GM19035 (cell line): Measurements from ENCODE around the gene CHD6.

Source experiments
- ATAC-seq: cut with Tn5 transposase; IDR thresholded peaks from one replicate; pipeline ENCODE4 v1.9.1; 2021; ENCODE audit not compliant: unreplicated experiment

Gene CHD6

GRCh38 chr20:41406896-41407444 lies 211.2 kb downstream of the CHD6 start:
- ATAC-seq, result no peak

- ATAC-seq, result no peak
These were observed 211.8 kb downstream of the CHD6 start for GRCh38 chr20:41406353-41406752.

- no peak for ATAC-seq
These were observed 212.7 kb downstream of the CHD6 start for GRCh38 chr20:41405436-41405835.

- no peak for ATAC-seq
These were observed 214.6 kb downstream of the CHD6 start for GRCh38 chr20:41403604-41404003.

- no peak for ATAC-seq
These were observed 219.8 kb downstream of the CHD6 start for GRCh38 chr20:41398408-41398807.

- ATAC-seq, result no peak
These were observed 222.2 kb downstream of the CHD6 start for GRCh38 chr20:41395667-41396664.

- no peak for ATAC-seq
These were observed 223.1 kb downstream of the CHD6 start for GRCh38 chr20:41394931-41395666.

GRCh38 chr20:41394081-41394480 lies 224.1 kb downstream of the CHD6 start:
- no peak for ATAC-seq

- ATAC-seq, result no peak
These were observed 224.5 kb downstream of the CHD6 start for GRCh38 chr20:41393705-41394066.

GRCh38 chr20:41392871-41393704 lies 225.1 kb downstream of the CHD6 start:
- no peak for ATAC-seq

GRCh38 chr20:41392295-41392694 lies 225.9 kb downstream of the CHD6 start:
- ATAC-seq, result no peak

GRCh38 chr20:41391587-41392001 lies 226.6 kb downstream of the CHD6 start:
- no peak for ATAC-seq

GRCh38 chr20:41390889-41391288 lies 227.3 kb downstream of the CHD6 start:
- ATAC-seq, result no peak

- ATAC-seq, result no peak
These were observed 230.7 kb downstream of the CHD6 start for GRCh38 chr20:41387444-41387851.

- no peak for ATAC-seq
These were observed 231.4 kb downstream of the CHD6 start for GRCh38 chr20:41386502-41387427.

GRCh38 chr20:41382791-41383305 lies 235.3 kb downstream of the CHD6 start:
- ATAC-seq, result no peak

GRCh38 chr20:41380551-41381193 lies 237.5 kb downstream of the CHD6 start:
- no peak for ATAC-seq

GRCh38 chr20:41379551-41379950 lies 238.6 kb downstream of the CHD6 start:
- ATAC-seq, result no peak

- ATAC-seq, result no peak
These were observed 240.9 kb downstream of the CHD6 start for GRCh38 chr20:41377275-41377674.
